MM.1S (cell line): ENCODE data around the gene MDFI.

Experiments used
- CTCF ChIP-seq: fragments of 300-600 bp; sonication (generic); IDR thresholded peaks from 2 replicates; pipeline ENCODE4 v1.5.1; 2016; ENCODE audit warnings: antibody characterized with exemption, low read length, mixed read lengths
- EZH2 ChIP-seq: fragments of 300-600 bp; sonication (generic); optimal IDR thresholded peaks from 2 replicates; pipeline ENCODE3; 2017; ENCODE audit warnings: low read depth, mild to moderate bottlenecking, antibody characterized with exemption, low read length, mixed read lengths

- TF ChIP-seq CTCF = no peak
- TF ChIP-seq EZH2 = no peak
These were observed 43.9 kb upstream of the MDFI start for GRCh38 chr6:41594326-41594725.
